NCI-H2107 treated with DMSO at 0.1 percent for 48 hours (cell line): ENCODE data around the gene CARS1.

ENCODE experiments used
- DNase-seq: peaks from one replicate; lab custom pipeline; 2025; ENCODE audit not compliant: unreplicated experiment; lab: John Stamatoyannopoulos, UW

CARS1 gene

GRCh38 chr11:3057069-3057963 lies at the start of gene CARS1:
Gene CARS1, minus strand, starts transcription at chr11:3057423. Its CDS starts 56 bp downstream, at chr11:3057367.
- DNase-seq: peak; percentile 74

DNA sequence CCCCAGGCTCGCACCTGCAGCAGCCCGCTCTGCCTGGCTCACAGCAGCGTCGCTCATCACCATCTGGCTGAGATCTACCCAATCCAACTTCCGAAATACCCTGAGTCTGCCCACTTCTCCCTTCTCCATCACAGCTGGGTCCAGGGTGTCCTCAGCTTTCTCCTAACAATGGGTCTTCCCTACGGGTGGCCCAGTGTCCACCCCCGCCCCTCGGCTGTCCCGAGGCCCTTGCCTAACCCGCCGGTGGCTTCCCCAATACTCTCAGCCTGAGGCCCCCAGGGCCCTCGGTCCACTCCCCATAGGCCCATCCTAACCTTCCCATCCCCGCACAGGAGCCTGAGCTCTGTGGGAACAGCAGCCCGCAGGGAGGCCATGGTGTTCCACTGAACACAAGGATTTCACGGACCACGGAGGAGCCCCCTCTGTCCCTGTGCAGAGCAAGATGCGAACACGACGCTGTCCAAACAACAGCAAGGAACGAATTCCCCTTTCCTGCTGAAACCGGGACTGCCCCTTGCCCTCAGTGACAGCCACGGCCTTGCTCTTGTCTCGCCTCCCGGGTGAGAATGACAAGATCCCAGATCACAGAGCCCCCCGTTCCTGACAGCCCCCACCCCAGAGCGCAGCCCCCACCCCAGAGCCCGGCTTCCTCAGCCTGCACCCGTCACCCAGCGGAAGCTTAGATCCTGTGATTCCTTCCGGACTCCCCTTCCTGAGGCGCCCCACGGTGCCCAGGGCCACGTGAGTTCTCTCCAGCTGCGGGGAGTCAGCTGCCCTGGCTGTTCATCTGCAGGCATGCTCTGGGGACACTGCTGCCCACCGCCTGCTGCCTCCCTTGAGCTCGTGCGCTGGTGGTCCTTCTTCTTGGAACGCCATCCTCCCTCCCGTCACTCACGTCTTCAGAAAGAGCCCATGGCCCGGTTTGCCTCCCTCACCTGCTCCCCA lies 48.8 kb upstream of the CARS1 start:
- no peak for DNase-seq

DNA sequence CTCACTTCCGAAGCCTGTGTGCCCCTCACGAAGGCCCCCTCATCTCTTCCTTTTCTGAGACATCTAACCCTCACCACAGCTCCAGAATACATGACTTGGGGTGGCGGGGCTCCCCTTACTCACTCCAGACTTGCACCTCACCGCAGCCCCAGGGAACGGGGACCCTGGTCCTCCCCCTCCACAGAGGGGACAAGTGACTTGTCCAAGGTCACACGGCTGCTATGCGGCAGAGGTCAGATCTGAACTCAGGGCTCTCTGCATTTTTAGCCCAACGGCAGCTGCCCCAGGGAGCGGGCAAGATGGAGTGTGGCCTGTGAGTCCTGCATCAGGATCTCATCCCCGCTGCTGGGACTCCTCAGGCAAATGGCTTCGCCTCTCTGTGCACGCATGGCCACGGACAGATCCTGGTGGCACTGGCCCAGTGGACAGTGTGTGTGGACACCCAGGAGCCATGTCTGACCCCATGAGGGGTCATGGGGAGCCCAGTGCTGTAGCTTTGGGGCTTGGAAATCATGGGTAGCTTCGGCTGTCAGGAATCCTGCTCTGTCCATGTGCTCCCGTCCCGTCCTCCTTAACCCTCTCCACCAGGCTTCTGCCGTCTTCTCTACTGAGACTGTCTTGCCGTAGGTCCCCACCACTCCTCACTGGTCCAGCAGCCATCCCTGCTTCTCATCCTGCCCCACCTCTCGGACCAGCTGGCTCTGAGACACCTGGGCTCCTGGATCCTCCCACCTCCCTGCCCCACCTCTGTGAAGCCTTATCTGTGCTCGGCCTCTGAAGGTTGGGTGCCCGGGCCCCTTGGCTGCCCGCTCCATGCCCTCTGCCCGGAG lies 48.0 kb upstream of the CARS1 start:
- DNase-seq: no peak

DNA sequence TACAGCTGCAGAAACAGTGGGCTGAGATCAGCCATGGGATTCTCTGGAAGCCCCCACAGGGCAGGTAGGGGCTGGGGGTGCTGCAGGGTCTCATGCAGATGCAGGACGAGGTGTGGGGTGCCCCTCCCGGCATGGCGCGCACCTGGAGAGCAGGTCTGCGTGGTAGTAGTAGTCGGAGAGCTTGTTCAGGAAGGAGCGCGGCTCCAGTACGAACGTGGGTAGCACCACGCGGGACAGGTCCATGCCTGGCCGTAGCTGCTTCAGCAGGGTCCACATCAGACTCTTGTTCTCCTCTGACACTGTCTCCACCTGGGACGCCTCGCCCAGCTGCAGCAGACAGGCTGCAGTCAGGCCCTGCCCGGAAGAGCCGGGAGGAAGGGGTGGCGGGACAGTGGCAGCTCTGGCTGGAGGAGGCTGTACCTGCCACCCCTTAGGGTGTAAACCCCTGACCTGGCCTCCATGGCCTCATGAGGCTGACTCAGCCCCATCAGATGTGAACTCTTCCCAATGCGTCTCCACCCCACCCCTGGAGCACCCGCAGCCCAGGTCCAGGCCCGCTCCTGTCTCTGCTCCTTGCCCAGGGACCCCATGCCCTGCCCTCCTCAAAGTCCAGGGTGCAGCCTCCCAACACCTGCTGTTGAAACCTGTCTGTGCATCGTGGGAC lies 47.0 kb upstream of the CARS1 start:
- no peak for DNase-seq

- DNase-seq: no peak
Measured at GRCh38 chr11:3103076-3103475, 45.9 kb upstream of the CARS1 start.

- no peak for DNase-seq
Measured at GRCh38 chr11:3102641-3102921, 45.4 kb upstream of the CARS1 start.

DNA sequence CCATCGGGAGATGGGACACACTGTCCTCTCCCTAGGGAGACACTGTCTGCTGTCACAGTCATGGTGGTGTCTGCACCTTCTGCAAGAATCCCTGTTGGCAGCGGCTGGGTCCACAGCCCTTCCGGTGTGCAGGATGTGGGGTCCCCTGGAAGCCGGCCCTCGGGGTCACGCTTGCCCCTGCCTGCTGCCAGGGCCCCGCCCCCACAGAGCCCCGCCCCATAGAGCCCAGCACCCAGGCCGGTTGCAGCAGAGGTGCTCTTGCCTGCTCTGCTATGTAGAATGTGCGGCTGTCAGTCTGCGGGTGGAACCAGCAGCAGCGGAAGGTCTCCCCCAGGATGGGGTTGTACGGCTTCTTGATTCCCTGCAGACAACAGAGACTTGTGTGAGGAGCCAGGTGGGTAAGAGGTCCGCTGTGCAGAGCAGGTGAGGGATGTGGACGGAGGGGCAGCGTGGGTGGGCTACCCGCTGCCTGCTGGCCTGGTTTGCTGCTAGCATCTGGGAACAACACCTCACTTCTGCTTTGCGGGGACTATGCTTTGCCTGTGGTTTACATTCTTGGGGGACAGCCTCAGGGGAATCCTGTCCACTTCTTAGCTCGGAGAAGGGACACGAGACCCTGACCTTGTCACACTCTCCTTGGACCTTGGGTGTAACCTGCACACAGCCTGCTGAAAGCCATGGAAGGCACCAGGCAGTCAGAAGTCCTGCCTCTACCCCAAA lies 44.9 kb upstream of the CARS1 start:
- DNase-seq: no peak

- no peak for DNase-seq
Measured at GRCh38 chr11:3099178-3099577, 42.0 kb upstream of the CARS1 start.

GRCh38 chr11:3096909-3097530 lies 39.8 kb upstream of the CARS1 start:
- no peak for DNase-seq

- no peak for DNase-seq
Measured at GRCh38 chr11:3095712-3096361, 38.6 kb upstream of the CARS1 start.

DNA sequence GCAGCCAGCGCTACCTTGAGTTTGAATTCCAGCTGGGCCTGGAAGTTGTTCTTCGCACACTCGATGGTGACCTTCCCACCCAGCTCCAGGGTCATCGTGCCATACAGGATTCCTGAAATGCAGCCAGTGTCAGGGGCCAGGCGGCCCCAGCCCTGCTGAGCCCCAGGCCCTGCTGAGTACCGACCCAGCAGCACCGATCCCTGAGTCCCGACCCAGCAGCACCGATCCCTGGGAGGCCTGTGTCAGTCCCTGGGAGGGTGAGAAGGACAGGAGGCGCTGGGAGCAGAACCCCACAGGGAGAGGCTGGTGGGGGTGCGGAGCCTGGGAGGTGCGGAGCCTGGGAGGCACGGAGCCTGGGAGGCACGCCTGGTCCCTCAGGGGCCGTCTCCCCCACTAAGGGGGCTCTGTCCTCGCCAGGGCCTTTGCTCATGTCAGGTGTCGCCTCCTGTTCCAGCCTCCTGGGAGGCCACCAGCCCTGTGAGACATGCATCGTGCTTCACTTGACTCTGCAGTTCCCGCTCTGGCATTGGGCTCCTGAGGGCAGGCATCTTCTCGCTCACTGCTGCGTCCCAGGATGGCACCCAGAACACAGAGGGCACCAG lies 37.1 kb upstream of the CARS1 start:
- DNase-seq: no peak

DNA sequence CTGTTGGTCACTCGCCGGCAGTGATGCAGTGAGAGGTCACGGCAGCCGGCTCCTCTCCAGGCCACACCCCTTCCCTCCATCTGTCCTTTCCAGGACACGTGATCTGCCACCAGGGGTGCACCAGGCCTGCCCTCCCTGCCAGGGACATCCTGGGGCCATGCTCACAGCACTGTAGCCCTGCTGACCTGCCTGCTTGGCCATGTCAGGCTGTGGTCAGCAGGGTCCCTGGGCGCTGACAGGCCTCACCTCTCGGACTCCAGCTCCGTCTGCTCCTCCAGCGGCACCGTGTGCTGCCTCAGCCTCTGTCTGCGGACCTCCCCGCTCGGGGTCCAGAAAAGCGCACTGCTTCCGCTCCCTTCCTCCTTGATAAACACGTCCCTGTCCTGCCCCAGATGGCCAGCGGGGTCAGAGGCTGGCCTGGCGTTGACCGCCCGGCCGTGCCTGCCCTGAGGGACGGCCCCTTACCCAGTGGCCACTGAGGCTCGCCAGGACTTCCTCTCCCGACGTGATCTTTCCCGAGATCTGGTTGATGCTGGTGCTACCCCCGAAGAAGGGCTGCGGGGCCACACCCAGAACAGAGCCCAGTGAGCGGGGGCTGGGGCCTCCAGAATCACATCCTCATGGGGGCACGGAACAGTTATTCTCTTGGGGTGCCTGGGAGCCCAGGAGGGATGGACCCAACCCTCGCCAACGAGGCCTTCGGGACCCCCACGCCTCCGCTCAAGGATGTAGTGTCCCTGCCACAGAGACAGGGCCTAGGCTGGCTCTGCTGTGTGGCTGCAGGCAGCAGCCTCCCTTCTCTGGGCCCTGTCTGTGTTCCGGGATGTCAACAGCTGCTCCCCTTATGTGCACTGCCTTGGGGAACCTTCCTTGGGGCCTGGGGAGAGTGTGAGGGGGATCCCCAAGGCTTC lies 36.3 kb upstream of the CARS1 start:
- no peak for DNase-seq

- no peak for DNase-seq
Measured at GRCh38 chr11:3092603-3093141, 35.4 kb upstream of the CARS1 start.

DNA sequence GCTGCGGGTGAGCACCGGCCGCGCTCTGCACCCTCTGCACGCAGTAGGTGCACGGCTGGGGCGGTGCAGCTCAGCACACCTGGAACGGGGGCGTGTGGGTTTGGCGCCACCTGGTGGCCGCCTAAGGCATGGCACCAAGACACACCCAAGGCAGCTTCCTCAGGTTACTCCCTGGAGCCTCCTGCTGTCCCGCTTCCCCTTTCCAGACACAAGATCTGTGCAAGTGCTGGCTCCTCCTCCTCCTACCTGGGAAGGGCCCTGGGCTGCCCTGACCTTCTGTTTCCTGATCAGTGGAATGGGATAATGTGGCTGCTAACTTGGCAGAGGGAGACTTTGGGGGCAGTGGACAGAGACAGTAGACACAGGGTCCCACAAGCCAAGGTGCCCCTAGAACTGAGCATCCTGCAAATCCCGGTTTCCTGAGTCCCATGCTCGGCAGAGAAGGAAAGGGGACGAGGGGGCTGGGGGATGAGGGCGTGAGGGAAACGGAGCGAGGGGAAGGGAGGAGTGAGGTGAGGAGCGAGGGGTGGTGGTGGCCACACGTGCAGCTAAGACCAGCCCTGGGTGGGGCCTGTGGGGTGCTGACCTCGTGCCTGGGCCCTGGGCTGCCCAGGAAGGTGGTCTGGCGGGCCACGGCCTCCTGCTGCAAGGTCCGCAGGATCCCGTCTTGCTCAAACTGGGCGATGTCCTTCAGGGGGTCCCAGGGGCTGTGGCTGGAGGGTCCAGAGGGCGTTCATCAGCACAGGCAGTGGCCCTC lies 34.8 kb upstream of the CARS1 start:
- DNase-seq: peak; percentile 32

GRCh38 chr11:3091081-3091845 lies 34.0 kb upstream of the CARS1 start:
- no peak for DNase-seq
